ENCODE measurements around the gene POLR2L. TPM values are rescaled to one million over a fixed set of nuclear protein-coding genes. Genes with fewer than 3 reads are reported as not detected.

POLR2L gene
- total RNA-seq, 4 donors from 2014 or later, result 45.6 to 90.3 (median 64.7) TPM

- WGBS, 2 donors, result 64 to 80% methylated on average over 3 to 9 of the region's 22 CpGs
- H3K9me3 ChIP-seq, result no peaks in the 10 kb centered on the region
- H3K27me3 ChIP-seq, result peaks cover 0 to 2% (median 0%) of the 10 kb centered on the region in 4 donors
- peaks cover 19 to 51% (median 24%) of the 10 kb centered on the region in 3 donors for H3K36me3 ChIP-seq
- no peak overlapping the region for H3K4me3 ChIP-seq
- peaks cover 43 to 91% (median 44%) of the 10 kb centered on the region in 3 donors for H3K4me1 ChIP-seq
- no peak overlapping the region for H3K27ac ChIP-seq
- DNase-seq, result no peak
- intact Hi-C loops (cut with DNase I), result no loop called here
- TF ChIP-seq POLR2A (IDR thresholded peaks at IDR 0.05) (no peak), CTCF (IDR thresholded peaks at IDR 0.05) (no peak)
These were observed 4.9 kb downstream of the POLR2L start for GRCh38 chr11:837189-837989.

GRCh38 chr11:836700-837099, 5.6 kb downstream of the POLR2L start:
- DNase-seq, result no peak
- intact Hi-C loops (cut with DNase I), result no loop called here
- no peak overlapping the region for H3K27ac ChIP-seq
- no peaks in the 10 kb centered on the region for H3K9me3 ChIP-seq
- peaks cover 0 to 9% (median 0%) of the 10 kb centered on the region in 4 donors for H3K27me3 ChIP-seq
- peaks cover 19 to 51% (median 24%) of the 10 kb centered on the region in 3 donors for H3K36me3 ChIP-seq
- H3K4me3 ChIP-seq, result no peak overlapping the region
- H3K4me1 ChIP-seq, result peaks cover 48 to 96% (median 49%) of the 10 kb centered on the region in 3 donors
- TF ChIP-seq POLR2A (IDR thresholded peaks at IDR 0.05), result no peak
- TF ChIP-seq CTCF (IDR thresholded peaks at IDR 0.05), result no peak
- 69% methylated on average over 8 of the region's 9 CpGs; no CpG with 5 or more reads in 1 of the 2 donors for WGBS, 2 donors

- H3K4me3 ChIP-seq, result no peak overlapping the region
- no peak for DNase-seq
- H3K4me1 ChIP-seq, result peaks cover 46 to 96% (median 46%) of the 10 kb centered on the region in 3 donors
- H3K27ac ChIP-seq, result peak overlapping the region in 1 of 4 donors; percentile 52
- H3K36me3 ChIP-seq, result peaks cover 19 to 51% (median 24%) of the 10 kb centered on the region in 3 donors
- intact Hi-C loops (cut with DNase I), result no loop called here
- H3K9me3 ChIP-seq, result no peaks in the 10 kb centered on the region
- TF ChIP-seq POLR2A (IDR thresholded peaks at IDR 0.05), result no peak
- H3K27me3 ChIP-seq, result peaks cover 0 to 13% (median 0%) of the 10 kb centered on the region in 4 donors
- whole genome bisulfite sequencing, 2 donors, result 94% methylated on average over 9 of the region's 14 CpGs; no CpG with 5 or more reads in 1 of the 2 donors
These were observed 6.1 kb downstream of the POLR2L start for GRCh38 chr11:836274-836673.

- intact Hi-C loops (cut with DNase I), result no loop called here
- 17 to 31% methylated on average over 4 of the region's 31 CpGs for WGBS, 2 donors
These were observed 7.7 kb downstream of the POLR2L start for GRCh38 chr11:834371-835316.

More at GRCh38 chr11:834371-835316, 7.7 kb downstream of the POLR2L start:
- Histone ChIP-seq H3K27ac (peak overlapping the region; percentile 86 to 94 (median 92)), H3K9me3 (no peaks in the 10 kb centered on the region), H3K4me1 (peaks cover 50 to 96% (median 57%) of the 10 kb centered on the region in 3 donors), H3K27me3 (peaks cover 0 to 29% (median 6%) of the 10 kb centered on the region in 4 donors), H3K4me3 (peak overlapping the region; percentile 3 to 88 (median 72)), H3K36me3 (peaks cover 14 to 40% (median 18%) of the 10 kb centered on the region in 3 donors)
- peak in 2 of 4 donors; percentile 11 to 52 for TF ChIP-seq POLR2A (IDR thresholded peaks at IDR 0.05)
- TF ChIP-seq CTCF (IDR thresholded peaks at IDR 0.05), result peak in 1 of 6 experiments; percentile 9
- DNase-seq, result no peak
